GM06990 (cell line): Measurements from ENCODE around the gene TRAPPC6A.

Experiments
- DNase-seq: peaks from one replicate; pipeline ENCODE4 v3.0.0-alpha.2; 2011; ENCODE audit not compliant: insufficient read length; ENCODE audit errors: extremely low read depth
- H3K27me3 ChIP-seq: replicated peaks from 2 replicates; pipeline ENCODE4 v1.6.0; 2011; ENCODE audit warnings: low read length; ENCODE audit not compliant: control insufficient read depth, insufficient read depth
- H3K36me3 ChIP-seq: 2 replicates; pipeline ENCODE4 v1.5.1; 2011; ENCODE audit warnings: low read length; ENCODE audit not compliant: control insufficient read depth, insufficient read depth
- H3K4me3 ChIP-seq: replicated peaks from 2 replicates; pipeline ENCODE4 v1.5.1; 2011; ENCODE audit warnings: low read depth, mild to moderate bottlenecking, control low read depth, low read length
- TF ChIP-seq, protein P1 (sequence below): IDR thresholded peaks from 2 replicates; pipeline ENCODE4 v1.5.1; 2011; ENCODE audit warnings: low read length, control low read depth, mild to moderate bottlenecking, inconsistent platforms; ENCODE audit not compliant: insufficient read depth, poor library complexity, severe bottlenecking

TRAPPC6A gene

DNA sequence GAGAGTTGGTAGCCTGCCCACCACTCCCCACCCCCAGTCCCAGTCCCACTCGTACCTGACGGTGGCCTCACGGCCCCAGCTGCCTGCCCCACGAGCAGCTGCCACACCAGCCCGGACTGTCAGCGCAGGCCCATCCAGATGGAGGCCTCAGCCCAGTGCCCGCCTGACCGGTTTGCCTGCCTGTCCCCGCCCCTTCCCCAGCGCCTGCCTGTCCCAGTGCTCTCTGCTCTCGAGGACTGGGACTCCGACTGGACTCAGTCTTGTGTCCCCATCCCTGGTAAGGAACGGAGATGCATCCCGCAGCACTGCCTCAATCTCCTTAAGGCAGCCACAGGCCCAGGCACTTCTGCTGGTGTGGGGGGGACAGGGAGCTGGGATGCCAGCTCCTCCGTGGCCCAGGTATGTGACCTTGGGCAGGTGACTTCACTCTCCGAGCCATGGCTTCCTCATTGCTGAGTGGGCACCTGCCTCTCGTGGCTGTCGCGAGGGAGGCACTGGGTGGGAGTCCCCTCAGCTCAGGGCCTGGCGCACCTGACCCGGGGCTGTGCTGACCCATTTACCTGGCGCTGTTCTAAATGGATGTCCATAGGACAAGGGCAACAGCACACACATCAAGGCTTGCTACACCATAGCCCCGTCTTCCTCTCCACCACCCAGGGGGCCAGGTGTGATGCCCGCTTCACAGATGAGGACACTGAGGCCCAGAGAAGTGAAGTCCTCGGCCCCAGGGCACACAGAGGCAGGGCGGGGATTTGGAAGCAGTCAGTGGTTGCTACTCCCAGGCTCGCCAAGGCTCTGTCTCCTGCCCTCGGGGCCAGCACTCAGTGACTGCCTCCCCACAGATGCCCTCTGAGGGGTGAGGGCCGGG, 16.9 kb downstream of the TRAPPC6A start, which contains the start of gene NKPD1:
Gene NKPD1, minus strand, starts transcription at position 113 of the 868 bp plus-strand sequence. CDS start 832 bp downstream, outside the sequence.
- TF ChIP-seq, protein P1, sequence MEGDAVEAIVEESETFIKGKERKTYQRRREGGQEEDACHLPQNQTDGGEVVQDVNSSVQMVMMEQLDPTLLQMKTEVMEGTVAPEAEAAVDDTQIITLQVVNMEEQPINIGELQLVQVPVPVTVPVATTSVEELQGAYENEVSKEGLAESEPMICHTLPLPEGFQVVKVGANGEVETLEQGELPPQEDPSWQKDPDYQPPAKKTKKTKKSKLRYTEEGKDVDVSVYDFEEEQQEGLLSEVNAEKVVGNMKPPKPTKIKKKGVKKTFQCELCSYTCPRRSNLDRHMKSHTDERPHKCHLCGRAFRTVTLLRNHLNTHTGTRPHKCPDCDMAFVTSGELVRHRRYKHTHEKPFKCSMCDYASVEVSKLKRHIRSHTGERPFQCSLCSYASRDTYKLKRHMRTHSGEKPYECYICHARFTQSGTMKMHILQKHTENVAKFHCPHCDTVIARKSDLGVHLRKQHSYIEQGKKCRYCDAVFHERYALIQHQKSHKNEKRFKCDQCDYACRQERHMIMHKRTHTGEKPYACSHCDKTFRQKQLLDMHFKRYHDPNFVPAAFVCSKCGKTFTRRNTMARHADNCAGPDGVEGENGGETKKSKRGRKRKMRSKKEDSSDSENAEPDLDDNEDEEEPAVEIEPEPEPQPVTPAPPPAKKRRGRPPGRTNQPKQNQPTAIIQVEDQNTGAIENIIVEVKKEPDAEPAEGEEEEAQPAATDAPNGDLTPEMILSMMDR: no peak
- DNase-seq: no peak
- H3K4me3 ChIP-seq: no peak within 1 kb of the TSS

DNA sequence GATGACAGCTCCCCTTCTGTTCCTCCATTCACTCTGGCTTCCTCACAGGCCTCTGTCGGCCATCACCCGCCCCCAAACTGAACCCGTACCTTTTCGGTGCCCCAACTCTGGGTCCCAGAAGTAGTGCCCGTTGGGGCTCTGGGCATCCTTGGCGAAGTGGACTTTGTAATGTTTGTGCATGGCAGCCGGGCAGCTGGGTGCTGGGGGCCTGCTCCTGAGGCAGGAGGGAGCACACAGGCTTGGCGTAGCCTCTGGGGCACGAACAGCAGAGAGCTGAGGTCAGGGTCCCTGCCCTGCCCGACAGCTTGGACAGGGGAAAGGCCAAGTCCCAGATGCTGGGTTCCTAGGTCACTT, 18.1 kb downstream of the TRAPPC6A start:
- no peaks in the 10 kb centered on the region for H3K27me3 ChIP-seq
- no peak for DNase-seq
- TF ChIP-seq, protein P1: no peak

More for the DNA sequence above, 16.9 kb downstream of the TRAPPC6A start, which contains the start of gene NKPD1:
- H3K36me3 ChIP-seq: no peaks in the 10 kb centered on the region
- H3K27me3 ChIP-seq: no peaks in the 10 kb centered on the region

DNA sequence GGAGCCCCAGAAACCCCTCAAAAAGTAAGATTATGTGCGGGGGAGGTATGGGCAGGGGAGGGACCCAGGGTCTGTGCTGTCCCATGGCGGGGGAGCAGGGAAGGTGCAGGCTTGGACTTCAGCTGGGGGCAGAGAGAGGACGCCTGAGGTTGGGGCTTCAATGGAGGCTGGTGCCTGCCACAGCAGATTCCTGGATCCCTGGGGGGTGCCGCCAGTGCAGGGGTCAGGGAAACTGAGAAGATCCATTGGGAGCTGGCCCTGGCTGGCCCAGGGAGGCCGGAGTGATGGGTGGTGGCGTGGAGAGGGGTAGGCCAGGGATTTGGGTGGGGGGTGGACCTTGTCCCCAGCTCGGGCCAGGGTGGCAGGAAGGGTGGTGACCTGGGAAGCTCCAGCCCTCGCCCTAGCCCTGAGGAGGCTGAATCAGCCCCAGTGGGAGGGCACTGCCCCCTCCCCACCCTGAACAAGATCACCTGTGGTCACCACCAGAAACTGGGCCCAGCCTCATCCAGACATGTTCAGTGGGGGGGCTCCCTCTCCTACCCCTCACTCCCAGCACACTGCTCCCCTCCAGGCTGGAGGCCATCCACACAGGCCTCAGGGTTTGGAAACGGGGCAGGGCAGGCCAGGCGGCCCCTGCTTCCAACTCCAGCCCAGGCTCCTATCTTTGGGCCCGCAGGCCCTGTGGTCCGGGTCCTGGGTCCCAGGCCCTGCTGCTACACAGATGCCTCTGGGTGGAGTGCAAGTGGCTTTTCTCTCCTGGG, 18.6 kb downstream of the TRAPPC6A start:
- H3K4me3 ChIP-seq: no peak overlapping the region
- H3K27me3 ChIP-seq: no peaks in the 10 kb centered on the region
- H3K36me3 ChIP-seq: no peaks in the 10 kb centered on the region
- TF ChIP-seq, protein P1: no peak
- no peak for DNase-seq

More for the DNA sequence above, 18.1 kb downstream of the TRAPPC6A start:
- Histone ChIP-seq H3K4me3 (no peak overlapping the region), H3K36me3 (no peaks in the 10 kb centered on the region)

DNA sequence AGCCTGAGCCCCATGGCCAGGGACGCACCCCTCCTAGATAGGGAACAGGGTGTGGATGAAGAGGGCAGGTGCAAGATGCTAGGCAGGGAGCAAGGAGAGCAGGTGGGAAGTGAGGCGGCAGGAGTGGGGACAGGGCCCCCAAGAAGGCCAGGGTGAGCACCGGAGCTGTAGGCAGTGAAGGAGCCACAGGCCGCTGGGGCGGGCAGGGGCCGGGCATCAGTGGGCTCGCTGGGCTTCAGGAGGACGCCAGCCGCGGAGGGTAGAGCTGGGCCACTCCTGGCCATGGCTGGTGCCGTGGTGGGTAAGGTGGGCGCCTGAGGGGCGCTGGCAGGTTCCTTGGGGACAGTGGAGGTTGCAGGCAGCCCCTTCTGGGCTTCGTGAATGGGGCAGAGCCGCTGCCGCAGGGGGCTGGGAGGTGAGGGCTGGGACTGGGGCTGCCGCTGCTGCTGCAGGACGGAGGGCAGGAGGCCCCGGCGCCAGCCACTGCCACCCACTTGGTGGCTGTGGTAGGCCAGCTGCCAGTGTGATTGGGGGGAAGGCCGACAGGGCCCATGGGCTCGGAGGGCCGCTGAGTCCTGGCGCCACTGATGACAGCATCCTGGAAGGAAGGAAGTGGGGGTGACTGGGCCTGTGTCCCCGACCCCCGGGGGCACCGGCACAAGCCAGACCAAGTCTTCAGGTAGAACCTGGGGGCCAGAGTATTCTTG, 19.4 kb downstream of the TRAPPC6A start:
- Histone ChIP-seq H3K36me3 (no peaks in the 10 kb centered on the region), H3K27me3 (no peaks in the 10 kb centered on the region), H3K4me3 (no peak overlapping the region)
- TF ChIP-seq, protein P1: no peak
- DNase-seq: no peak

DNA sequence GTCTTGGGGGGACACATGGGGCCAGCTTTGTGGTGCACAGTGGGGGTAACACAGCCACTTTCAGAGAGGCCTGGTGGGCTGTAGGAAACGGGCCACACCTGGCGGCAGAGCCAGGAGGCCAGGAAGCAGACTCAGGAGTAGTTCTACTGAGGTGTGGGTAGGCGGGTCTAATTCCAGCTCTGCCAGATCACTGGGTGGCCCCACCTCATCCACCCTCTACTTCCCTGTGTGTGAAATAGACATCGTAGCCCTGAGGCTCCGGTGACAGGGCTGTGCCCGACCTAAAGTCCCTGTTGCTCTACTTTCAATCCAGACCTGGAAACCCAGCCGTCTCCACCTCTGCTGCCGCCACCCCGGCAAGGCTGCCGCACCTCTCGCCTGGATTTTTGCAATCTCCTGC, 21.3 kb downstream of the TRAPPC6A start:
- no peak for DNase-seq
- Histone ChIP-seq H3K36me3 (no peaks in the 10 kb centered on the region), H3K4me3 (no peak overlapping the region), H3K27me3 (no peaks in the 10 kb centered on the region; the same call in 1 of the 2 replicates)
- TF ChIP-seq, protein P1: no peak
